AG09319 (cell line): ENCODE results near the gene PPP1R15A.

Experiments used
- DNase-seq: peaks from one replicate; pipeline ENCODE4 v3.0.0-alpha.2; 2010; ENCODE audit warnings: low read depth; ENCODE audit errors: extremely low read depth
- CTCF ChIP-seq: IDR thresholded peaks from 2 replicates; pipeline ENCODE4 v1.5.1; 2011; ENCODE audit warnings: low read depth, mild to moderate bottlenecking, inconsistent platforms, low read length, moderate library complexity

The PPP1R15A gene

GRCh38 chr19:48835734-48836088, 36.5 kb upstream of the PPP1R15A start:
- TF ChIP-seq CTCF = peak; percentile 96

DNA sequence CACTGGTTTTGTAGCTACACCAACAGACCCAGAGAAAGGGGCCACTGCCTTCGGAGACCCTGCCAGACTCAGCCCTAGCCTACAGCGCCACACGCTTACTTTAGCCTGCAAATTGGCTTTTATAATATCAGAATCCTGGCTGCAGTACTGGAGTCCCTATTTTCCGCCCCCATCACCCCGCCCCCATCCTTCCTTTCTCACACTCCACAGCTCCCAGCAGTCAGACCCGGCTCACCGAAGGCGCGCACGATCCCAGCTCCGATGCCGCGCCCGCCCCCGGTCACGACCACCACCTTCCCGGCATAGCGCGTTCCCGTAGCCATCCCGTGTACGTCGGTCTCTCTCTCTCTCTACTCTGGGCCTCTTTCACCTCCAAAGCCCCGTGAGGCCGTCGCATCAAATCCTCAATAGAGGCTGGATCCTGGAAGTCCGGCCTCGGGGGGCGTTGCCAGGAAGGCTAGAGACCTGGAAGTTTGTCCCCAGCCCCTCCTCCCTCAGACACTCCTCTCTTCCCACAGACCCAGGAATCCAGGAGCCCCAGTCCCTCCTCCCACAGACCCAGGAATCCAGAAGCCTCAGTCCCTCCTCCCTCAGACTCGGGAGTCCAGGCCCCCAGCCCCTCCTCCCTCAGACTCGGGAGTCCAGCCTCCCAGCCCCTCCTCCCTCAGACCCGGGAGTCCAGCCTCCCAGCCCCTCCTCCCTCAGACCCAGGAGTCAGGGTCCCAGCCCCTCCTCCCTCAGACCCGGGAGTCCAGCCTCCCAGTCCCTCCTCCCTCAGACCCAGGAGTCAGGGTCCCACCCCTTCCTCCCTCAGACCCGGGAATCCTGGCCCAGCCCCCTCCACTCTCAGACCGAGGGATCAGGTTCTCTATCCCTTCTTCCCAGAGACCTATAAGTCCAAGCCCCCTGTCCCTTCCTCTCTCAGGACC, 35.9 kb upstream of the PPP1R15A start, which contains the start of gene HSD17B14:
Gene HSD17B14 (minus strand): TSS at position 403 of the 929 bp plus-strand sequence. CDS start 80 bp downstream, at position 323.
- DNase-seq = no peak
- no peak for TF ChIP-seq CTCF

More at GRCh38 chr19:48835734-48836088, 36.5 kb upstream of the PPP1R15A start:
- peak; percentile 62 for DNase-seq

GRCh38 chr19:48837051-48837524, 35.1 kb upstream of the PPP1R15A start:
- peak; percentile 44 for DNase-seq

DNA sequence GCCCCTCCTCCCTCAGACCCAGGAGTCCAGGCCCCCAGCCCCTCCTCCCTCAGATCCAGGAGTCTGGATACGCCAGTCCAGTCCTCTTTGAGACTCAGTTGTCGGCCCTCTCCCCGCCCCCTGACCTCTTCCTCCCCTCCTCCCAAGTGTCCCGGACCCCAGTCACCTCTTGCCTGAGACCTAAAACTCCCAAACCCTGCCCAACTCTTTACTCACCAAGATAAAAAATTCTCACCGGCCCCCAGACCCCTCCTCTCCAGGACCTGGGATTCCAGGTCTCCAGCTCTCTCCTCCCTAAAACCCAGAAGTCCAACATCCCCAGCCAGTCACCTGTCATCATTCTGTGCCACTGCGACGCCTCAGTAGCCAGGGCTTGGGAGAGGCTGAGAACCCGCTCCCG, 34.5 kb upstream of the PPP1R15A start:
- no peak for DNase-seq
- no peak for TF ChIP-seq CTCF

More at GRCh38 chr19:48837051-48837524, 35.1 kb upstream of the PPP1R15A start:
- no peak for TF ChIP-seq CTCF

DNA sequence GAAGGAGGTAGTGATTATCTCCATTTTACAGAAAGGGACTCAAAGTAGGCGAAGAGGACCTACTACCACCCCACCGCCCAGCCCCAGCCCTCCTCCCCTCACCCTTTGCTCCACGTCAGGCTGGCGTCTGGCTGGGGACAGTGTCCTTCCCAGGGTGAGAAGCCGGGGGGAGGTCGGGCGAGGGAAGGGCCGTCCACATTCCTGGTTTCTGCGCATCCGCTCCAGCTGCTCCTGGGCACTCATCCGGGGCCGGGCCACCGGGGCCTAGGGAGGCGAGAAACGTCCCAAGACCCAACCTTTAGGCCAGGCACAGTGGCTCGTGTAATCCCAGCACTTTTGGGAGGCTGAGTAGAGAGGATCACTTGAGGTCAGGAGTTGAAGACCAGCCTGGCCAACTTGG, 31.2 kb upstream of the PPP1R15A start:
- DNase-seq = no peak
- no peak for TF ChIP-seq CTCF

GRCh38 chr19:48841571-48841970, 30.6 kb upstream of the PPP1R15A start:
- no peak for TF ChIP-seq CTCF
- DNase-seq = no peak

DNA sequence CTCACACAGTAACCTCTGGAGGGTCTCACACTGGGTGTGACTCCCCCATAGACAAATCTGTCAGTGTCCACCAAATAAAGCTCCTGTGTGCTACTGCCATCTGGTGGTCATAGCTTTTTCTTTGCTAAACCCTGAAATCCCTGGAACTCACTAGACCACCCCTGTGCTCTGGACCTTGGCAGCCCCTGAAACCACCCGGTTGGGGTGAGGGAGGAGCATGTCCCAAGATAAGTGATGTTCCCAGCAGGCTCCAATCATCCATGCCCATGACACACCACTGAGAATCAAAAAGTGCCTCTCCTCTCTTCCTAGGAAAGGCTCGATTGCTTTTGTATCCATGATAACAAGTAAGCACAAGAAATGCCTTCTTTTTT, 29.4 kb upstream of the PPP1R15A start:
- no peak for DNase-seq
- TF ChIP-seq CTCF = peak; percentile 77
